ENCODE results near the gene ISLR.

ISLR gene, protein sequence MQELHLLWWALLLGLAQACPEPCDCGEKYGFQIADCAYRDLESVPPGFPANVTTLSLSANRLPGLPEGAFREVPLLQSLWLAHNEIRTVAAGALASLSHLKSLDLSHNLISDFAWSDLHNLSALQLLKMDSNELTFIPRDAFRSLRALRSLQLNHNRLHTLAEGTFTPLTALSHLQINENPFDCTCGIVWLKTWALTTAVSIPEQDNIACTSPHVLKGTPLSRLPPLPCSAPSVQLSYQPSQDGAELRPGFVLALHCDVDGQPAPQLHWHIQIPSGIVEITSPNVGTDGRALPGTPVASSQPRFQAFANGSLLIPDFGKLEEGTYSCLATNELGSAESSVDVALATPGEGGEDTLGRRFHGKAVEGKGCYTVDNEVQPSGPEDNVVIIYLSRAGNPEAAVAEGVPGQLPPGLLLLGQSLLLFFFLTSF

GRCh38 chr15:74173380-74174218 lies at the start of gene ISLR:
Gene ISLR (plus strand): TSS chr15:74173710. CDS start chr15:74174859, 1,149 bp downstream.
- DNase-seq (ENCODE audit: low spot score) (no peak), FAIRE-seq (no peak)

GRCh38 chr15:74124196-74124595 lies 49.3 kb upstream of the ISLR start:
- no peak for FAIRE-seq

DNA sequence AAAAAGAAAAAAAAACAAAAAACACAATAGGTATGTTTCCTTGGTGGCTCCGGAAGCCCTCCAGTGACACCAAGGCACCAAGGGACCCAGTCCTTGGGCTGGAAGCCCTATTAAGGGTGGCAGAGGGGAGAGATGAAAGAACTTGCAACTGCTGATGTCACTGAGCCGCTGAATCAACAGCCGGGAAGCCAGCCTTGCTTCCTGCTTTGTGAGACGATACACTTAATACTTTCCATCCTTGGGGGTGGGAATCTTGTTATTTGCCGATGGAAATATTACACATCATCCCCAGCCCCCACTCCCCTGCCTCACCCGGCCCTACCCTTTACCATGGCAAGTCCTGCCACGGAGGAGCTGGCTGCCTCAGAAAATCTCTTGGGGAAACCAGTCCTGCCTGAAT lies 48.8 kb upstream of the ISLR start:
- FAIRE-seq (no peak), DNase-seq (ENCODE audit: low spot score) (no peak)

More at GRCh38 chr15:74124196-74124595, 49.3 kb upstream of the ISLR start:
- DNase-seq (ENCODE audit: low spot score): no peak

- FAIRE-seq (no peak), DNase-seq (ENCODE audit: low spot score) (peak; percentile 62)
These were observed 46.1 kb upstream of the ISLR start for GRCh38 chr15:74127255-74127953.

DNA sequence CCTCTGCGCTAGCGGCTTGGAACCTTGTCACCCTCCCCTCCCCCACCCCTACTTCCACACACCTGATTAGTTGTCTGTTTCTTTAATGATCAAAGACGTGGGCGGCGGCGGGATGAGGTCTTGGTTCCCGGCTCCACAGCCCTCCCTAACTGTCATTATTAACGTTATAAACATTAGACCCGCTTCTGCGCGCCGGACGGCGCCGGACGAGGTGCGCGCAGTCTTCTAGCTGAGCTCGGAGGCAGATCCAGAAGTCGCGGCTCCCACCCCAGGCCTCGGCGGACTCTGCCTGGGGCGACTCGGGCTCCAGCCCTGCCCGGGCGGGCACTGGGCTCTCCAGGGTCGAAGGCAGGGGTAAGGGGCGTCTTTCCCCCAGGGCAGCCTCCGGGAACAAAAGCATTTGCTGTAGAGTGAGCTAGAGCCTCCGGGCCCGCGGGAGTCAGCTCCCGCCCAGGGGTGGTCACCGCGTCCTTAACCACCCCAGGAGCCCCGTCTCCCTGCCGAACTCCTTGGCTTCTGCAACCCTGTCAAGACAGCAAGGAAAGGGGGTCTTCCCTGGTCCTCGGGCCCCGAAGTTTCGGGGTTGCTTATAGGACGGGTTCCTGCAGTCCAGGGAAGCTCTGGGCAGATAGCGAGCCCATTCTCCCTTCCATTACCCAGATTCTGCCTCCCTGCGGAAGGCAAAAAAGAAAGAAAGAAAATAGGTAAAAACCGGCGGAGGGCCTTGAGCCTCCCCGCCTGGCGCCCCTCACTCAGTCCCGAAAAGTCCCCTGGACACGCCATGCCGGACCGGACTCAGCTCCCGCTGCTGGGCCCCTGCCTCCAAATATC lies 45.3 kb upstream of the ISLR start:
- no peak for FAIRE-seq

GRCh38 chr15:74128785-74129585 lies 44.5 kb upstream of the ISLR start:
- DNase-seq (ENCODE audit: low spot score) (no peak), FAIRE-seq (no peak)

More for the DNA sequence above, 45.3 kb upstream of the ISLR start:
- no peak for DNase-seq (ENCODE audit: low spot score)

DNA sequence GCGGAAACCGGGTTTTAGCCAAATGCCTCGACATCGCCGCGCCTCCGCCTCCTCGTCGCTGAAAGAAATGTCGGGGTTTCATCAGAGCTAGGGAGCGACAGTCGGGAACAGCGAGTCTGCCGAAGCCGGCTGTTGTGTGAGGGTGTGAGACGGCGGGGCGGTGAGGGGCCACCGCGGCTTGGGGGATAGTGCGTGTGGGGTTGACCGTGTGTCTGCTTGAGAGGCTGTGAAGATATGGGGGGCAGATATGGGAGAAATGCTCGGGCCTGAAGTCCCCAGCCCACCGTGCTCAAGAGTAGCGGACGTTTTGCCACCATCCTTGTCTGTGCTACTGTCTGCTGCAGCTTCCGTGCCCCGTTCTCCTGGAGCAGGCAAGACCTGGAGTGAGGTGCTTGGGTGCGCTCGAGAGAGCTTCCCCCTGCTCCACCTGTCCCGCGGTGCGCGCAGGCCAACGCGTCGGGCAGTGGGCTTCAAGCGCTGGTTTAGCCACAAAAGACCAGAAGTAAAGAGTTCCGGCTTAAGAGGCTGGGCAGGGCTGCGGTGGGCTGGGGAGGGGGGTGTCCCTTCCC lies 43.8 kb upstream of the ISLR start:
- FAIRE-seq (no peak), DNase-seq (ENCODE audit: low spot score) (no peak)

DNA sequence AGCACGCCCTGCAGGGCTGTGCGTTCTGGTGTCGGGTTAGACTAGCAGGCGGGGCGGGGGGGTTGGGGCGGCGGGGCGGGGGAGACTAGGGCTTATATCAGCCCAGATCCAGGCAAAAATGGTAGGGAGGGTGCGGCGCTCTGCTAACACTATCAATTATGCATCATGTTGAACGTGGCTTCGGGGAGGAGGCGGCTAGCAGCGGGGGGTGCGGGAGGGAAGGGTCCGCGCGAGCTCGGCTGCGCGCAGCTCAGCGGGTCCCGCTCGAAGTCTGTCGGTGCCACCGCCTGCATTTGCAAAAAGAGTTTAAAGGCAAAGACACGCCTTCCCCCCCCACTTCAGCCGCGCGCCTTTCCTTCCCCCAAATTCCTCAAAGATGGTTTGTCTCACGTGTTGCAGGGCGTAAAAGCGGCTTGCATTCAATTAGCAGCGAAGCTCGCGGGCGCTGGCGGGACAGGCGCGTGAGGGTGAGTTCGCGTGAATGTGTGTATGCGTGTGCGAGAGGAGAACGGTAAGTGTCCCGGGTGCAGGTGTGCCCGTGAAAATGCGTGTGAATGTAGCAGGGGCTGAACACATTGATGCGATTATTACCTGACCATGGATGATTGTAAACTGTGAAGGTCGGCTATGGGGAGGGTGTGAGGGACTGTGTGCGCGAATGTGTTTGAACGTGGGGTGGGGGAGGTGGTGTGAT lies 43.2 kb upstream of the ISLR start, which contains the start of gene ISLR2:
Gene ISLR2, plus strand, starts transcription at position 432 of the 694 bp plus-strand sequence. CDS start 2,169 bp downstream, outside the sequence.
- no peak for FAIRE-seq

DNA sequence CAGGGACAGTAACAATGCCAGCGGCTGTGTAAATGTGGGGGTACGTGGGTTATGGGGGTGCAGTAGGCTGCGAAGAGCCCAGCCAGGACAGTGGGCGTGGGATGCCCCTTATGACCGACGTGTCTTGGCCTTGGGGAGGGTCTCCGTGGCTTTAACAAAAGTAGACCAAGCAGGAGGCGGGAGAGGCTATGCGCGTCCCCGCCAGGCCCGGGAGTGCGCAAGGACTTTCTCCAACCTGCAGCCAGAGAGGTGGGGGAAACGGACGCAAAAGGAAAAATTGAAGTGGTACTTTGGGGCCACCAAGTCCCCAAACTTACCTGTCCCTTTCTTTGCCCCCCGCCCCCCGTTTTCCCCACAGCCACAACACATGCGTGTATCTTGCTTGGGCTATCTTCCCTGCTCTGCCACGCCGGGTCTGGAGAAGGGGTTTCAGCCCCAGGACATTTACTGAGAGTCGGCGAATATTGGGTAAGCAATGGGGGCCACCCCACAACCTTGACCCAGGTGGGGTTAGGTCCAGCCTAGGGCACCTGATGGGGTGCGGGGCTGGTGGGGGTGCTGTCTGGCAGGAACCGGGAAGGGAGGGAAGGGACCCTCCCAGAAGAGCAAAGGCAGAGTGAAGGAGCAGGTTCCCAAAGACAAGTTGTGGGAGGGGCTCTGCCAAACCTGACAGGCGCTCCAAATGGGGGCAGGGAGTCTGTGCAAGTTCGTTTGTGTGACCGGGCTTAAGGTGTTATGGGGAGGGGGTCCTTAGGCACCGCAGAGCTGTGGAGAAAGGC lies 42.5 kb upstream of the ISLR start:
- FAIRE-seq: no peak
- no peak for DNase-seq (ENCODE audit: low spot score)

More for the DNA sequence above, 43.2 kb upstream of the ISLR start, which contains the start of gene ISLR2:
- no peak for DNase-seq (ENCODE audit: low spot score)

- FAIRE-seq (no peak), DNase-seq (ENCODE audit: low spot score) (no peak)
These were observed 41.7 kb upstream of the ISLR start for GRCh38 chr15:74131628-74132413.

GRCh38 chr15:74132681-74133651 lies 40.5 kb upstream of the ISLR start:
- DNase-seq (ENCODE audit: low spot score): no peak

DNA sequence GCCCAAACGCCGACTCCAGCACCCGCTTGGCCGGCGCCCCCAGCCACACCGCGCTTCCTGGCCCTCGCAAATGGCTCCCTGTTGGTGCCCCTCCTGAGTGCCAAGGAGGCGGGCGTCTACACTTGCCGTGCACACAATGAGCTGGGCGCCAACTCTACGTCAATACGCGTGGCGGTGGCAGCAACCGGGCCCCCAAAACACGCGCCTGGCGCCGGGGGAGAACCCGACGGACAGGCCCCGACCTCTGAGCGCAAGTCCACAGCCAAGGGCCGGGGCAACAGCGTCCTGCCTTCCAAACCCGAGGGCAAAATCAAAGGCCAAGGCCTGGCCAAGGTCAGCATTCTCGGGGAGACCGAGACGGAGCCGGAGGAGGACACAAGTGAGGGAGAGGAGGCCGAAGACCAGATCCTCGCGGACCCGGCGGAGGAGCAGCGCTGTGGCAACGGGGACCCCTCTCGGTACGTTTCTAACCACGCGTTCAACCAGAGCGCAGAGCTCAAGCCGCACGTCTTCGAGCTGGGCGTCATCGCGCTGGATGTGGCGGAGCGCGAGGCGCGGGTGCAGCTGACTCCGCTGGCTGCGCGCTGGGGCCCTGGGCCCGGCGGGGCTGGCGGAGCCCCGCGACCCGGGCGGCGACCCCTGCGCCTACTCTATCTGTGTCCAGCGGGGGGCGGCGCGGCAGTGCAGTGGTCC lies 39.7 kb upstream of the ISLR start:
- DNase-seq (ENCODE audit: low spot score): no peak
- FAIRE-seq: no peak

More at GRCh38 chr15:74132681-74133651, 40.5 kb upstream of the ISLR start:
- FAIRE-seq: no peak

DNA sequence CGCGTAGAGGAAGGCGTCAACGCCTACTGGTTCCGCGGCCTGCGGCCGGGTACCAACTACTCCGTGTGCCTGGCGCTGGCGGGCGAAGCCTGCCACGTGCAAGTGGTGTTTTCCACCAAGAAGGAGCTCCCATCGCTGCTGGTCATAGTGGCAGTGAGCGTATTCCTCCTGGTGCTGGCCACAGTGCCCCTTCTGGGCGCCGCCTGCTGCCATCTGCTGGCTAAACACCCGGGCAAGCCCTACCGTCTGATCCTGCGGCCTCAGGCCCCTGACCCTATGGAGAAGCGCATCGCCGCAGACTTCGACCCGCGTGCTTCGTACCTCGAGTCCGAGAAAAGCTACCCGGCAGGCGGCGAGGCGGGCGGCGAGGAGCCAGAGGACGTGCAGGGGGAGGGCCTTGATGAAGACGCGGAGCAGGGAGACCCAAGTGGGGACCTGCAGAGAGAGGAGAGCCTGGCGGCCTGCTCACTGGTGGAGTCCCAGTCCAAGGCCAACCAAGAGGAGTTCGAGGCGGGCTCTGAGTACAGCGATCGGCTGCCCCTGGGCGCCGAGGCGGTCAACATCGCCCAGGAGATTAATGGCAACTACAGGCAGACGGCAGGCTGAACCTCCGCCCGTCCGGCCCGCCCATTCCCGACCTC lies 39.0 kb upstream of the ISLR start:
- FAIRE-seq: no peak

GRCh38 chr15:74135041-74135565 lies 38.4 kb upstream of the ISLR start:
- FAIRE-seq: no peak
- no peak for DNase-seq (ENCODE audit: low spot score)

More for the DNA sequence above, 39.0 kb upstream of the ISLR start:
- DNase-seq (ENCODE audit: low spot score): no peak

- FAIRE-seq: no peak
These were observed 37.0 kb upstream of the ISLR start for GRCh38 chr15:74136540-74136813.

More at GRCh38 chr15:74136540-74136813, 37.0 kb upstream of the ISLR start:
- no peak for DNase-seq (ENCODE audit: low spot score)

Data from RCC 7860 (cell line).